ENCODE results near the gene NNAT.

NNAT gene

DNA sequence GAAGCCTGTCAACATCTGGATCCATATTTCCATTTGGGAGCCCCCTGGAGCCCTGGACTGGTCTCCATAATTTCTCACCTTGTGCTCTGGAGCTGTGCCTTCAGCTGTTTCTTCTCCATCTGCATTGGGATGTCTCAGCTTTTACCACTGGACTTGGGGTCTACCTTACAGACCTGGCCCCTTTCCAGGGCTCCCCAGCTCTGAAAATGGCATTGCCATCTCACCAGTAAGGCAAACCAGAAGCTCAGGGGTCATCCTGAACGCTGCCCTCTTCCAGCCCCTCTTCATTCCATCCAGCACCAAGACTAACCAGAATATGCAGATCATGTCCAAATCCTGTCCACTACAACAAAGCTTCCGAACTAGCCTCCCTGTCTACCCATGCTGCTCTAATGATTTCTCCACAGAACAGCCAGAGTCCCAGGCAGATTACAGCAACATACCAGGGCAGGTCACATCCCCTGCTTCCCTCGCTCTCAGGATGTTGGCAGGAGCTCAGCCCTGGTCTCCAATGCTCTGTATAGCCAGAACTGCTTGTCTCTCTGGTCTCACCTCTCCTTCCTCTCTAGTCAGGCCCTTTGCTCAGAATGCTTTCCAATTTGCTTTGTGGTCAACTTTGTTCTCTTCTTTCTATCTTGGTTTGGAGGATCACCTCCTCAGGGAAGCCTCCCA is 17.7 kb upstream of the NNAT start:
- no peak for DNase-seq

DNA sequence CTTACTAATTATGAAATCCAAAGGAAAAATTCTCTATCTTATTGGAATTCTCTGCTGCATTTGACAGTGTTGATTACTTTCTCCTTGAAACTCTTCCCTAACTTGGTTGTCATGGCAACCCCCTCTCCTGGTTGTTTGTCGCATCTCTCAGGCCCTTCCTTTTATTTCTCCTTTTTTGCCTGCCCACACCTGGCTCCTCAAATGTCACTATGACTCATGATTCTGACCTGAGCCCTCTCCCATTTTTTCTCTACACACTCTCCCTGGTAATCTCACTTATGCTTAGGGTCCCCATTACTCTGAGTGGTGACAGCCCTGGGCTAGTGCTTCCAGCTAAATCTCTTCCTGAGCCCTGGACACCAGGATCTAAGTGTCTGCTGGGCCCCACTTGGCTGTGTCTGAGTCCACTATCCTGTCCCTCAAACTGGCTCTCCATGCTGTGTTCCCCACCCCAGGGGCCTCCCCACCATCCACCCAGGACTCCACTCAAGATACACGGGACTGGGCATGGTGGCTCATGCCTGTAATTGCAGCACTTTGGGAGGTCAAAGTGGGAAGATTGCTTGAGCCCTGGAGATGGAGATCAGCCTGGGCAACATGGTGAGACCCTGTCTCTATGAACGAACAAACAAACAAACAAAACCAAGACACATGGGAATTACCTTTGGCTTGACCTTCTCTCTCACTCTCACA is 16.5 kb upstream of the NNAT start:
- no peak for DNase-seq

DNA sequence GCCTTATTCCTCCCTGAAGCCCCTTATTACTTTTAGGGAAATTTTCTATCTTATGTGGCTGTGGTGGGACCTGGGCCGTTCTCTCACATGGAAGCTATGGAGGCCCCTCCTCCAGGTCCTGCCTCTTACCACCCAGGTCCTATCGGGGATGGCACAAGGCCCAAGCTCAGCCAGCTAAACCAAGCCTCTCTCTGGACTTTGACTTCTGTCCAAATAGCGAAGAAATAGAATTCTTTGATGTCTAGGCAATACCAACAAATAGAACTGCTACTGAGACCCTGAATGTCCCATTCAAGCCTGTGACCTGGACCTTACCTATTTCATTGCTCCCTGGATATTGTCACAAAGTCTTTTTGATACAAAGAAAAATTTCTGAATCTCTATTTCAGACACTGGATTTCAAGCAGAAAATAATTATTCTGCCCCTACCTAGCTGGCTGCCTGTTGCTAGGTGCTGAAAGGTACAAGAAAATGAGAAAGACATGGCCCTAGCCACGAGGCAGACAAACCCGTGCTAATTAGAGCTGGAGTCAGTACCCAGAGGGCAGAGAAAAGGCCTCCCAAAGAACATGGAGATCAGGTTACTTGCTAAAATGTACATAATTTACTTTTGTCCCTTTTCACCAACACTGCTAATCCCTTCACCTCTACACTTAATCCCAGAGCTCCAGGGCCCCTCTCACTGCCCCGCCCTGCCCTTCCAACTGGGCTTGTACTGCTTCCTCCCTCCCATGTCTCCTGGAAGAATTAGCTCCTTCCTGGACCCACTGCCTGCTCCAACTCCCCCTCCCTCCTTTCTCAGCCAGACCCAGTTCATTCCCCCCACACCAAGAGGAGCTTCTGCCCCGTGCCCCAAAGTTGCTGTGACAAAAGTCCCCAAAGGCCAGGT is 15.5 kb upstream of the NNAT start:
- no peak for DNase-seq

DNA sequence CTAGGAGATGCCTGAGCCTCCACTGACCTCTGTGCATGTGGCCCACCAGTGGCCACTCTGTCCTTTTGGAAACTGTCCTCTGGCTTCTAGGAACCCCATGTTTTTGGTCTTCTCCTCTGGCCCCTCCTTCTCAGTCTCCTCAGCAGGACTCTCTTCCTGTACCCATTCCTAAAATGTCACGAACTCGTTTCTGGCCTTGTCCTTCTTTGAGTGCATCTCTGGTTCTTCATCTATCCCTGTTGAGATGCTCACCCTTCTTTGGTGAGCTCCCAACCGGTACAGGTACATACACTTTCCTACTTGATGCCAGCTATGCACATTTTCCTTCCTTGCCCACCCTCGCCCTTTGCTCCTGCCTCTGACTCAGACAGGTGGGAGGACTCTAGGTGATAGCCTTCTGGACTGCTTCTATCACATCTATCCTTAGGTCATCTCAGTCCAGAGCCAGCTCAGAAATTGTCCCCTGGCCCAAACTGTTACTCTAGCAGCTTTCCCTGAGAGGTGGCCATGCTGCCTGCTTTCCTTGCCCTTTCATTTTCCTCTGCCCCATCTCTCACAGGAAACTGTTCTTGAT is 14.8 kb upstream of the NNAT start:
- DNase-seq = no peak

DNA sequence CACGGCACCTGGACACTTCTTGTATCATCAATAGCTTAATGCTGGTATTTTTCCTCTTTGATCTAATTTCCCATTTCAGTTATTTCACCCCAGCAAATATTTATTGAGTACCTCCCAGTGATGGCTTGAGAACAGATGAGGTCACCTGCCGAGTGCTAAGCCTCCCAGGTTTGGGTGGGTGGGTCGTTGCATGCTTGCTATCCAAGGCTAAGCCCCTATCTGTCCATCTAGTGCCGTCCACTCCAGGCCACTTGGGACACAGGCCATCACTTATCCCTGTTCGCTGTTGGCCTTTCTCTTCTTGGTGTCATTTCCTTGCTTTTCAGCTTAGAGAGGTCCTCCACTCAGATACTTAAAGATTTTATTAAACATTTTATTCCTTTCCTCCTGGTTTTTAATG is 10.8 kb upstream of the NNAT start:
- DNase-seq = no peak

DNA sequence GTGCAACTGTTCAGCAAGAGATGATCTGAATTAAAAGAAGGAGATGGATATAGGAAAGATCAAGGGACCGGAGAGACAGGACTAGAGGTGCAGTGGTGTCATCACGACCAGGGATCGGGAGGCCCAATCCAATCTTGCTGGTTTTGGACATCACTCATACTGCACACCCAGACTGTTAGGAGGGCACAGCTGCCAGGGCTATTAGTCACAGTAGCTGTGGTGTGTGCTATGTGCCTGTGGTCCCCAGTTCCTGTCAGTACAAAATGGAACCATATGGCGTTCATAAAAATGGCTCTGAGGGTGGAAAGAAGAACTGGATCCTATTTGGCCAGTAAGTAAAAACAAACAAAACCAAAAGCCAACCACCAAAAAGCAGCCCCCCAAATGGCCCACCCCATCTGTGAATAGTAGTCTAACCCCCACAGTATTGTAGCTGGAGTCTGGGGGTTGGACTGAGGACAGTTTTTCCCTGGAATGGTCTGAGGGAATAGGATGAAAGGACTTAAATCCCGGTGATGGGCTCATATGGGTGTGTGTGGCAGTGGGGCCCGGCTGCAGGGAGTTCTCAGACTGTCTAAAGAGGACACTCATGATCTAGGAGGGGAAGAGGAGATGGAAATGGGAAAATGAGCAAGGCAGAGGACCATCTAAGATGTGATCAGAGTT is 9.3 kb upstream of the NNAT start:
- DNase-seq = no peak

DNA sequence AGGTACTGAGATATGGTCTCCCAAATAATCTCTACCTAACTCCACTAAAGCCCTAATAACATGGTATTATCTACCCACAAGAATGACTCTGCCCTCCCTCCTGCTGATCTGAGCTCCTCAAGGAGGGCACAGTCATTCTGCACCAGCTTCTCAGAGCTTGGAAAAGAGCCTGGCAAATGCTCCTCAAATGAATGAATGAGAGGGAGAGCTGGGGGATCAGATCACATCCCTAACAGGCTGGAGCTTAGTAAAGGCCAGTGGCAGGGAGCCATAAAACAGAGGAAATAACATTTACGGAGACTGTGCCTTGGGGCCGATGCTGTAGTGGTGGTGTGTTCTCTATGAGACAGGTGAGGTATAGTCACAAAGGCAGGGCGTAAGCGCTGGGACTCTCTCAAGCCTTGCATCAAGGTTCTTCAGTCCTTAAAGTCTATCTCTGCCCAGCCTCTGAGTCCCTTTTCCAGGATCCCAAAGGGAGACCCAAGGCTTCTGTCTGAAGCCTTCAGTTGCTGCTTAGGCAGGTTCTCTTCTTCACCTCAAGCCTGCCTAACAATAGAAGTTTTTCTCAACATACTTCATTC is 7.2 kb upstream of the NNAT start:
- DNase-seq = no peak

DNA sequence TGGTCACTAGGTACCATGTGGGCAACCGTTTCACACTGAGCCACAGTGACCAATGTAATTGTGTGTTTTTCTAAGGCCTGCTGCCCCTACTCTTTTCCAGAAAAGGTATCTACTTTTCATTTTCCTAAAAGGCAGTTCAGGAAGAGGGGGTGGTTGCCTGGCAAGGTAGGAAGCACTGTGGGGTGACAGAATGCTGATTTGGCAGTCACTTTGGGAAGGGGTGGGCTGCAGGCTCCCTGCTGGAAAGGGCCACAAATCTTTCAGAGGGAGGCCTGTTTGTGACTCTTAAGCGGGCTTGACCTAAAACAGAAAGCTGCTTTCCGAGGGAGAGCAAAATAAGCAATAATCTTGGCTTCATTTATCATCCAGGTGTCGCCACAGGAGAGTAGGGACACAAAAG is 5.2 kb upstream of the NNAT start:
- DNase-seq = no peak

DNA sequence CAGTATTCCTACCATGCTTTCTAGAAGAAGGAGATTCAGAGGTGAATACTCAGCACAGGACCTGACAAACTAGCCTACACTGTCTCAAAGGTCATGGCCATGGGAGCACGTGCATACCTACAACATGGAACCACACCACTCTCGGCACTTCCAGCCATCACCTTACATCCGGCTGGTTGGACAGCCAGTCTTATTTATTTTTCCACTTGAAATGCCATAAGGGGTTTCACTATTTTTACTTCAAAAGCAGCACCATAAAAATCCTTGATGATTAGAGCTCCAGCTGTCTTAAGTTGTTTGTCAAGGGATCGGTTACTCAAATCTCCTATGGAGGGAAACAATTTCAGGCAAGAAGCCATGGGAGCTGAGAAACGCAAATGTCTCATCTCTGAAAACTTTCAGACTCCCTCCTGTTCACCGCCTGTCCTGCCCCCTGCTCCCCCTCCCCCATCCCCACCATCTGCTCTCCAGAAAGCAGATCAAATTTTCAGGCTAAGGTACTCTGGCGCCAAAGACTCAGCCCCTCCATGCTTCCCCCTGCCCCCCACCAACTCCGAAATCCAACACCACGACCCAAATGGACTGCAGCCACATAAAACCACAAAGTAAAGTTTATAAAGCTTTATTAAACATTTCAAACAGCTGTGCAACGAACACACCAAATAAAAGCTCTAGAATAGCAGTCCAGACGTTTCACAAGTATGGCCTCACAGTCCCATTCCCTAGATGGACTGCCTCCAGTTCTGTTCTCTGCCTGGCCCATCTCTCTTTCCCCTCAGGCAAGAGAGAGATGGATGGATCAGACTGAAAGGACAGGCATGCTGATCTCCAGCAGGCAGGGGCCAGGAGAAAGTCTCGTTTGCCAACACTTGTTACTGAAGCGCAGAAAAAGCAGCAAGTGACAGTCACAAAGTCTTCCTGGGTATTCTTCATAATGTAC is 4.0 kb upstream of the NNAT start:
- DNase-seq = no peak

DNA sequence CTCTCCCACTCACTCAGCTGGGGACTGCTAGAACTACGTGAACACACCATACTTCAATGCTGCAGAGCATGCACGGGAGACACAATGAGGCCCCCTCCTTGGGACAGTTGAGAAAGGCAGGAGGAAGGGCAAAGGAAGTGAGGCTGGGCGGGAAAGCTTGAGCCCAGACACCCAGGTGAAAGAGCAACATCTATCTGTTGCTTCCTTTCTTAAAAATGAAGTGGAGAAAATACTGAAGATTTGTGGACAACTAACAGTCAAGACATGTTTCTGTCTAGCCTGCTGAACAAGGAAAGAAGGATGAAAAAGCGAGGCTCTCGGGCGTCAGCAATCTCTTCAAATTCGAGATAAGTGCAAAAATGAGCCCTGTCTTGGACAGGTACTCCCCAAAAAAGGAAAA is 3.0 kb upstream of the NNAT start:
- no peak for DNase-seq

DNA sequence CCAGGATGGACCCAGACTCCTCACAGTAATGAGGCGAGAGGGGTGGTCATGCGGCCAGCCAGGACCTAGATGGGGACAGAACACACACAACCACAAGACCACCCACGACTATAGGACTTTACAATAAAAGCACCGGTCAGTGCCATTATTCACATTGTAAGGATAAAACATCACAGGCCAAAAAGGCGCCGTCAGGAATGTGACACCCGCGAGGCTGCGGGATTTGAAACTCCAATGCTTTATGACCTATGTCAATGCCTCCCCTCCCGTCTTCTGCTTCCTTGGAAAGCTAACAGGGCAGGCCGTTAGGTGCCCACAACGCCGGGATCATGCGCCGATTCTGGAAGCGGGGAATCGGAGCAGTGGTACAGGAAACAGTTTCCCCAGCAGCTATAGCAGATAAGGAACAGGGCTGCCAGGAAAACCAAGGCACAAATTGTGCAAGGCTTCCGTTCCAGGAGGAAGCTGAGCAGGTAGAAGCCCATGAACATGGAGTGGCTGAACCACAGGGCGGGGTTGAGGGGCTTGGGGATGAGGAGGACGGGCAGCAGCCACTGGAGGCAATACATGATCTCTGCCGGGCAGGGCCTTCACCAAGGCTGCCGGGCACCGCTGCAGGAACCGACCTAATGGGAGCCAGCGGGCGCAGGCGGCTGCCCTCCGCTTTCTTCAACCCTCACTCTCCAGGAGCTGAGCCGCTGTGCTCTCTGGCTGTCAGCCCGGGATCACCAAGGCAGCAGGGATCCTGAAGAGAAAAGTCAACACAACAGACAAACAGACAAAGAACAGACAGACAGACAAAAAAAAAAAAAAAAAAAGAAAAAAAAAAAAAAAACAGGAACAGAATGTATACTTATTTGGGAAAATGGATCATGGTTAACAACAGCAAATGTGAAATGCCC is 2.2 kb upstream of the NNAT start:
- no peak for DNase-seq

DNA sequence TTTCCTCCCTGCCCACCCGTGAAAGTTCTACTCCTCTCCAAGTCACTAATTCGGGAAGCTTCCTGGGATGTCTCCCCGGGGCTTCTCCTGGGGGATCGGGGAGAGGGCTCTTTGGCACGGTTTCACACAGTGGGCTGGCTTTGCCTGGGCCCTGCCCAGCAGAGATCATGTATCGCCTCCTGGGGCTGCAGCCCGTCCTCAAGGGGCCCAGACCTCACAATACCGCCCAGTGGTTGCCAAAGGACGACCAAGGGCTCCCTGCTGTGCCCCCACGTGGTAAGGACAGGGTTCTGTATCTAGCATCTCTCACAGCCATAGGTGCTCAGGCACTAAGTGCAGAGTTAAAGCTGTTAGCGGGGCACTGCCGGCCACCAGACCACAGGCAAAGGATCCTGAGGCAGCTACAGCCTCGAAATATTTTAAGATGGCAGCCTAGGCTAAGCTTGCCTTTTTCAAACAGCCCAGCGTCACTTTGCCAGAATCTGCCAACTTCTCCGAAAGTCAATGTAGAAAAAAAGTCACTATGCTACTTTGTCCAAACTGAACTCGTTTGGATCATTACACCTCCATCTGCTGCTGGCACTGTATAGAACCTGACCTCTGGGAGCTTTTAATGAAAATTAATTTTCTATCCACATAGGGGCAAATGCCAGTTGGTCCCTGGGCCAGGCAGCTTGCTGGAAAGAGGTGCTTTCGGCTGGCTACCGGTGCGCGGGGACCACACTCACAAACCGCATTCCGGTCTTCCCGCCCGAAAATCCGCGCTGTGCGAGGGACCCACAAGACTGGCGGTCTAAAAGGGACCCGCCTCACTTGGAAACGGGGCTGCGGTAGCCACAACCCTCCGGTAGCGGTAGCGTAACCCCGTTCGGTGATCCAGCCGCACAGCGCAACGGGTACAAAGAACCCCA is 1.3 kb upstream of the NNAT start:
- DNase-seq = no peak

DNA sequence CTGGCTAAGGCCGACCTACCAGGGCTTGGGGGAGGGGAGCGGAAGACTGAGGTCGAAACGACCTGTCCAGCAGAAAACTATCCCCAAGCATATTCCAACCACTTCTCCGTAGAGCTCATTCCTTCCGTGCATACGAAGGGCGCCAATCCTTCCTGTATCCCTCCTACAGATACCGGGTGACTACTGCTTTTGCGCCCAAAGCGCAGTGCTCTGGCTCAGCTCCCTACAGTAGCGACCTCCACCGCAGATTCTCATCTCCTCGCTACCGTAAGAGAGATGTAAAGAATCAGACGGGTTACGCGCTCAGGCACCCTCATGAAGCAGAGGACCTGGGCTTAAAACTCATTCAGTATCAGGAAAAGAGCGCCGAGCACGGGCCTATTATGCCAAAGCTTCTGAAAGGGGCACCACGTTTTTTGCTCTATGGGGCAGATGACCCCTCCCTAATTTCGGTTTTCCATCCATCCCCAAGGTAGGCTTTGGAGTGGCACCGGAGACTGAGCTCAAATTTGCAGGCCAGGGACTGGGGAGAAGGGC is 563 bp upstream of the NNAT start:
- DNase-seq = no peak

DNA sequence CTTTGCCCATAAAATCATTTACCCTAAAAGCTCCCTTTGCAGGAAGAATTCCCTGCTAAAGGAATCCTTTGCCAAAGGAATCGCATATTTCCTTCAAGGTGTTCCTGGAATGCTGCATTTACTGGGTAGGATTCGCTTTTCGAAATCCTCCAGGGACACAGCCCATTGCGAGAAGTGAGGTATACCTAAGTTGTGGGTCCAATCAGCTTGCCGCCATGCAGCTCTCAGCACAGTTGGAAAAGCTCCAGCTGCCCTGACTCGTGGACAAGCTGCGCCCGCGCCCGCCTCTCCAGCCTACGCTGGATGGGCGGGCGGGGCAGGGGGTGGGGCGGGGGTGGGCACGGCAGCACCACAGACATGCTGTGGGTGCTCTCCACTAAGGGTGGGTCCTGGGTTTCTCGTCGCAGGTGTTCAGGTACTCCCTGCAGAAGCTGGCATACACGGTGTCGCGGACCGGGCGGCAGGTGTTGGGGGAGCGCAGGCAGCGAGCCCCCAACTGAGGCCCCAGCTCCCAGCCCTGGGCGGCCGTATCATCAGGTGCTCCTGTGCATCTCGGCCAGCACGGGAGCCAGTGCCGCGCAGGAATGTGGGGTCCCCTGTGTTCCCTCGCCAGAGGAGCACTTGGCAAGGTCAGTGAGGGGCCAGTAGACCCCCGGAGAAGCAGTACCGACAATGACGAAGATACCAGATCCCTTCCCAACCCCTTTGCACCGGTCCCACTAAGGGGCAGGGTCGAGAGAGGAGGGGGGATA is 1.4 kb downstream of the NNAT start:
- no peak for DNase-seq

DNA sequence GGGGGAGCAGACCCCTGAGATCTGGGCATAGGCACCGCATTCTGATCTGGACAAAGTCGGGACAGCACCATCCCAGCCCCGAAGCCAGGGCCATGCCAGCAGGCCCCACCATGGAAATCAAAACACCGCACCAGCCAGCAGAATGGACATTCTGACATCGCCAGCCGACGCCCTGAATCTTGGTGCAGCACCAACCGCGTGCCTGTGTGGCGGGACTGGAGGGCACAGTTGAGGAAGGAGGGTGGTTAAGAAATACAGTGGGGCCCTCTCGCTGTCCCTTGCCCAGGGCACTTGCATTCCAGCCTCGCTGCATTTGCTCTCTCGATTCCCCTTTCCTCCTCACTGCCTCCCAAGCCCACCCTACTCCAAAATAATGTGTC is 2.0 kb downstream of the NNAT start:
- DNase-seq = no peak

DNA sequence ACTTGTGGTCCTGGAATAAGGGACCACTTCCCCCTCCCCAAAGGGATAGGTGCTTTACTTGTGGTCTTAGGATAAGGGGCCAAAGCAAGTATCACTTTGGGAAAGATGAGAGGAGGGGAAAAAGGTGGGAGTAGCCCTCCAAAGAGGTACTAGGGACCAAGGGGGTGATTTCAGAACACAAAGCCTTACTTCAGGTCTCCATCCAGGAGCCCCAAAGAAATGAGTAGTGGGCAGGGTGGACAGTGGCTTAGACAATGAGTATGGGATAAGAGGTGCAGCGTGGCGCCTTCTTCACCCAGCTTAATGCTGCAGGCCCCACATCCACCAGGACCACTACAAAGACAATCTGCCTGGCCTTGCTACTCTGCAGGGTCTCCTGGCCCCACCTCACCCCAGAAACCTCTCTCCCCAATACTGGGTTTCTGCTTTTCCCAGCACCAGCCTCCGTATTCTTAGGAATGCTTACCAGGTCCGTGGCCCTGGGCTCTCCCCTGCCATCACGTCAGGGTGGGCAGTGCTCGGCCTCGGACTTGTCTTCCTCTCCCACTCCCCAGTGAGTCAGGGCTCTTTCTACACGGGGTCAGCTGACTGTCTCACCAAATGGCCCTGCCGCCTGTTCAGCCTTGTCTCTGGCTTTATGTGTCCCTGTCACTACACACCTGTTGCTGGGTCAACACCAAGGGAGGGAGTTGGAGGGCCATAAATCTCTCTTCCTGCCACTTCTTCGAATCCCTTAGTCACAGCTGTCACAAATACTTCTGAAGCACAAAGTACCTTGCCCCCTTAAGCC is 3.1 kb downstream of the NNAT start:
- no peak for DNase-seq
